B cell (primary cell): ENCODE results near the gene PCAT7. TPM values are rescaled to one million over a fixed set of nuclear protein-coding genes. Genes with fewer than 3 reads are reported as not detected.

Source experiments
- ATAC-seq: fragments of 200-7000 bp; cut with Tn5 transposase; one replicate; pipeline ENCODE4 v1.10.0; 2021; ENCODE audit warnings: low read depth, mild to moderate bottlenecking, moderate number of reproducible peaks, moderate library complexity
- CTCF ChIA-PET: fragments of 350-600 bp; sonication (Branson Sonifier 250); formaldehyde crosslinking; loops from one replicate; lab custom pipeline; 2021; ENCODE audit warnings: antibody characterized with exemption, inconsistent platforms; lab: Charles Lee
- POLR2A ChIA-PET: fragments of 350-600 bp; sonication (Branson Sonifier 250); formaldehyde crosslinking; loops from one replicate; lab custom pipeline; 2021; ENCODE audit warnings: antibody characterized with exemption; lab: Charles Lee
- DNase-seq: peaks from one replicate; pipeline ENCODE4 v3.0.0; 2013
- H2AFZ ChIP-seq: 2 replicates; pipeline ENCODE4 v1.6.1; 2012; ENCODE audit warnings: mild to moderate bottlenecking, low read depth, low read length; ENCODE audit not compliant: insufficient read depth, poor library complexity, severe bottlenecking
- H3K27ac ChIP-seq, 2 donors: 1 replicate in 1 of 2; 2 replicates in 1 of 2; pipeline ENCODE4 v1.5.1; 2012 to 2013; ENCODE audit warnings: low read length in 2 of 2, mild to moderate bottlenecking in 2 of 2, moderate library complexity in 1 of 2
- H3K27me3 ChIP-seq, 4 experiments: fragments of 200-600 bp in 1 of 4; sonication (generic) in 1 of 4; replicated peaks in 1 of 4; 1 replicate in 2 of 4; 2 replicates in 2 of 4; pipeline versions ENCODE4 v1.6.1 to v1.7.0; 2013 to 2016; ENCODE audit warnings: low read length in 3 of 4, mild to moderate bottlenecking in 2 of 4, mixed read lengths in 1 of 4, moderate library complexity in 1 of 4; ENCODE audit not compliant: insufficient read depth in 4 of 4, control insufficient read depth in 3 of 4; ENCODE audit errors: control extremely low read depth in 1 of 4
- H3K36me3 ChIP-seq, 2 experiments: replicated peaks in 1 of 2; 1 replicate in 1 of 2; 2 replicates in 1 of 2; pipeline versions ENCODE4 v1.6.1 to v1.7.1; 2013; ENCODE audit warnings: low read length in 1 of 2; ENCODE audit not compliant: insufficient read depth in 2 of 2, control insufficient read depth in 1 of 2; ENCODE audit errors: control extremely low read depth in 1 of 2, extremely low read depth in 1 of 2
- H3K4me1 ChIP-seq, 2 donors: fragments of 200-600 bp in 1 of 2; sonication (generic) in 1 of 2; 1 replicate in 1 of 2; 2 replicates in 1 of 2; pipeline versions ENCODE4 v1.5.1 to v1.6.1; 2013 to 2017; ENCODE audit warnings: low read length in 2 of 2; ENCODE audit not compliant: control insufficient read depth in 2 of 2, insufficient read depth in 2 of 2
- H3K4me2 ChIP-seq: replicated peaks from 2 replicates; pipeline ENCODE3; 2012; ENCODE audit warnings: mild to moderate bottlenecking, low read depth, low read length; ENCODE audit not compliant: poor library complexity, severe bottlenecking
- H3K4me3 ChIP-seq, 5 experiments: fragments of 200-600 bp in 1 of 5; sonication (generic) in 1 of 5; 1 replicate in 3 of 5; 2 replicates in 2 of 5; pipeline versions ENCODE4 v1.5.1 to v1.7.0; 2011 to 2016; ENCODE audit warnings: low read length in 4 of 5, mild to moderate bottlenecking in 4 of 5, low read depth in 2 of 5, control low read depth in 1 of 5, moderate library complexity in 1 of 5; ENCODE audit not compliant: insufficient read depth in 1 of 5; ENCODE audit errors: control extremely low read depth in 1 of 5, extremely low read depth in 1 of 5
- H3K79me2 ChIP-seq: fragments of 200-600 bp; sonication (generic); one replicate; pipeline ENCODE4 v1.6.0; 2016; ENCODE audit warnings: low read length; ENCODE audit not compliant: control insufficient read depth, insufficient read depth
- H3K9ac ChIP-seq: fragments of 200-600 bp; sonication (generic); 2 replicates; pipeline ENCODE4 v1.6.1; 2017; ENCODE audit warnings: mild to moderate bottlenecking, low read length, moderate library complexity
- H3K9me3 ChIP-seq, 3 donors: one replicate each; pipeline versions ENCODE4 v1.6.1 to v1.7.1; 2013; ENCODE audit warnings: low read length in 2 of 3; ENCODE audit not compliant: control insufficient read depth in 2 of 3, insufficient read depth in 1 of 3; ENCODE audit errors: control extremely low read depth in 1 of 3
- H4K20me1 ChIP-seq: 2 replicates; pipeline ENCODE4 v1.6.0; 2012; ENCODE audit warnings: mild to moderate bottlenecking, low read length; ENCODE audit not compliant: insufficient read depth, control insufficient read depth, poor library complexity, severe bottlenecking
- H3K27ac Mint-ChIP-seq: one replicate; pipeline ENCODE4 v1.8.0; 2021; ENCODE audit warnings: mixed read lengths
- H3K27me3 Mint-ChIP-seq: one replicate; pipeline ENCODE4 v1.8.0; 2021; ENCODE audit warnings: mixed read lengths
- H3K4me1 Mint-ChIP-seq: one replicate; pipeline ENCODE4 v1.8.0; 2021; ENCODE audit warnings: mixed read lengths
- H3K4me3 Mint-ChIP-seq: one replicate; pipeline ENCODE4 v1.8.0; 2021; ENCODE audit warnings: mixed read lengths
- H3K9me3 Mint-ChIP-seq: one replicate; pipeline ENCODE4 v1.8.0; 2022; ENCODE audit warnings: mixed read lengths; ENCODE audit not compliant: insufficient read depth
- CTCF ChIP-seq: fragments of 200-600 bp; IDR thresholded peaks from one replicate; pipeline ENCODE4 v1.8.0; 2022; ENCODE audit warnings: antibody characterized with exemption, mild to moderate bottlenecking
- EZH2 ChIP-seq: IDR thresholded peaks from 2 replicates; pipeline ENCODE4 v1.6.1; 2012; ENCODE audit warnings: borderline replicate concordance, low read depth, mild to moderate bottlenecking, moderate library complexity, low read length; ENCODE audit not compliant: insufficient read depth, poor library complexity, severe bottlenecking
- WGBS: methylation state at CpG from one replicate; pipeline ENCODE4 v1.1.5; 2013; ENCODE audit warnings: missing lambda C conversion rate; ENCODE audit not compliant: insufficient coverage; 5-methylcytosine and 5-hydroxymethylcytosine counted together
- intact Hi-C: fragments of 100-400 bp; cut with micrococcal nuclease; formaldehyde crosslinking; loops from one replicate; pipeline ENCODE4 v1.10.0; 2022
- polyA plus RNA-seq: library from polyadenylated mRNA; depleted of rRNA; stranded (reverse); fragments of >200 nt; gene quantifications from 2 replicates; pipeline ENCODE4 v1.2.3, GENCODE V29; 2012
- total RNA-seq, 2 donors: library from RNA; stranded (reverse); fragments of 120-200 nt in 1 of 2; gene quantifications; 1 replicate in 1 of 2; 2 replicates in 1 of 2; pipeline versions ENCODE4 v1.2.3 to v1.2.4, GENCODE V29; 2013 to 2022

PCAT7 gene
- total and polyA plus RNA-seq, 2 donors (not counting 1 experiment from before 2014, with no cell fraction given) = not detected

- Histone ChIP-seq H3K4me2 (no peak overlapping the region), H3K4me1 (no peaks in the 10 kb centered on the region), H4K20me1 (no peaks in the 10 kb centered on the region), H3K9me3 (no peaks in the 10 kb centered on the region), H3K79me2 (no peaks in the 10 kb centered on the region), H3K9ac (no peak overlapping the region), H3K27me3 (peaks cover 0 to 18% (median 2%) of the 10 kb centered on the region in 4 experiments), H3K27ac (no peak overlapping the region), H2AFZ (no peak overlapping the region), H3K36me3 (no peaks in the 10 kb centered on the region), H3K4me3 (no peak overlapping the region)
- WGBS = 47% methylated on average over 1 of the region's 7 CpGs
- no peaks in the 10 kb centered on the region for H3K4me1 Mint-ChIP-seq
- no peaks in the 10 kb centered on the region for H3K9me3 Mint-ChIP-seq
- TF ChIP-seq EZH2 (no peak), CTCF (no peak)
- intact Hi-C loops = no loop called here
- H3K4me3 Mint-ChIP-seq = no peak overlapping the region
- ChIA-PET CTCF (no interaction called here), POLR2A (no interaction called here)
- DNase-seq (no peak), ATAC-seq (no peak)
- H3K27me3 Mint-ChIP-seq = peaks cover 37% of the 10 kb centered on the region
- no peak overlapping the region for H3K27ac Mint-ChIP-seq
These were observed 57.2 kb downstream of the PCAT7 start for GRCh38 chr9:94612071-94612470.

GRCh38 chr9:94613003-94613402 is 58.1 kb downstream of the PCAT7 start:
- ATAC-seq (no peak), DNase-seq (no peak)
- Histone ChIP-seq H3K9ac (no peak overlapping the region), H3K4me2 (no peak overlapping the region), H4K20me1 (no peaks in the 10 kb centered on the region), H2AFZ (no peak overlapping the region), H3K9me3 (no peaks in the 10 kb centered on the region), H3K4me3 (no peak overlapping the region), H3K79me2 (no peaks in the 10 kb centered on the region), H3K36me3 (no peaks in the 10 kb centered on the region), H3K27me3 (peaks cover 0 to 18% (median 2%) of the 10 kb centered on the region in 4 experiments), H3K27ac (no peak overlapping the region), H3K4me1 (no peaks in the 10 kb centered on the region)
- 60% methylated on average over 1 of the region's 3 CpGs for WGBS
- no peak overlapping the region for H3K27ac Mint-ChIP-seq
- peaks cover 36% of the 10 kb centered on the region for H3K27me3 Mint-ChIP-seq
- no peak overlapping the region for H3K4me3 Mint-ChIP-seq
- CTCF ChIA-PET = no interaction called here
- no peaks in the 10 kb centered on the region for H3K4me1 Mint-ChIP-seq
- intact Hi-C loops = no loop called here
- H3K9me3 Mint-ChIP-seq = no peaks in the 10 kb centered on the region
- TF ChIP-seq EZH2 (no peak), CTCF (no peak)
- POLR2A ChIA-PET = no interaction called here
